HepG2 (cell line): ENCODE data around the gene PRKN. TPM values are rescaled to one million over a fixed set of nuclear protein-coding genes. Genes with fewer than 3 reads are reported as not detected.
A peak's percentile ranks its signal among the peaks of the same experiment; 100 is the strongest.

Source experiments
- ATAC-seq: fragments of 200-7000 bp; cut with Tn5 transposase; 3 replicates; pipeline ENCODE4 v1.9.1; 2020; ENCODE audit warnings: mild to moderate bottlenecking, moderate library complexity
- BruUV-seq: library from RNA; stranded (reverse); fragments of 400-500 nt; replicated peaks from 2 replicates; lab custom pipeline; 2021; lab: Mats Ljungman, UMichigan
- CTCF ChIA-PET: fragments of 300-600 bp; formaldehyde crosslinking; extraction: SDS; loops from one replicate; lab custom pipeline; 2021; ENCODE audit warnings: low total read pairs, inconsistent platforms, low intra/inter-chr PET ratio; lab: Yijun Ruan, JAX
- POLR2A ChIA-PET: fragments of 350-600 bp; sonication (Branson Sonifier 250); formaldehyde crosslinking; loops from one replicate; lab custom pipeline; 2020; ENCODE audit warnings: antibody characterized with exemption, inconsistent platforms; lab: Yijun Ruan, JAX
- DNase-seq: peaks from one replicate; pipeline ENCODE4 v3.0.0-alpha.2; 2015; ENCODE audit warnings: low spot score
- FAIRE-seq: peaks from 3 replicates; lab custom pipeline; 2011; peaks lifted over from hg19 to GRCh38; lab: Jason Lieb, UNC
- H2AFZ ChIP-seq: one replicate; pipeline ENCODE4 v1.6.1; 2011; ENCODE audit warnings: low read length, inconsistent platforms
- H3K27ac ChIP-seq: fragments of 300-600 bp; 3 replicates; pipeline ENCODE4 v1.8.0; 2011; ENCODE audit warnings: mixed run types, mild to moderate bottlenecking, mixed read lengths, low read length, inconsistent platforms; ENCODE audit not compliant: insufficient read depth; ENCODE audit errors: extremely low read length
- H3K27me3 ChIP-seq, 2 experiments: fragments of 200-600 bp in 1 of 2; 2 replicates in 1 of 2; 3 replicates in 1 of 2; pipeline versions ENCODE4 v1.6.0 to v1.8.0; 2011; ENCODE audit warnings: low read length in 2 of 2, mild to moderate bottlenecking in 2 of 2, moderate library complexity in 2 of 2, inconsistent platforms in 1 of 2; ENCODE audit not compliant: insufficient read depth in 2 of 2, control insufficient read depth in 1 of 2
- H3K36me3 ChIP-seq, 2 experiments: fragments of 200-600 bp in 1 of 2; replicated peaks in 1 of 2; 2 replicates in 1 of 2; 3 replicates in 1 of 2; pipeline versions ENCODE4 v1.5.1 to v1.8.0; 2011; ENCODE audit warnings: low read length in 2 of 2, inconsistent platforms in 1 of 2; ENCODE audit not compliant: insufficient read depth in 2 of 2, control insufficient read depth in 1 of 2
- H3K4me1 ChIP-seq: 2 replicates; pipeline ENCODE4 v1.5.1; 2012; ENCODE audit warnings: low read length, inconsistent platforms; ENCODE audit not compliant: insufficient read depth
- H3K4me2 ChIP-seq: 2 replicates; pipeline ENCODE4 v1.6.0; 2011; ENCODE audit warnings: low read depth, low read length, inconsistent platforms
- H3K4me3 ChIP-seq, 3 experiments: fragments of 200-600 bp in 1 of 3; sonication (generic), shearing (Covaris generic) in 1 of 3; replicated peaks in 1 of 3; 2 replicates each; pipeline ENCODE4 v1.5.1; 2011 to 2016; ENCODE audit warnings: low read length in 3 of 3, inconsistent platforms in 2 of 3, low read depth in 2 of 3, mild to moderate bottlenecking in 2 of 3, control low read depth in 1 of 3, mixed read lengths in 1 of 3; ENCODE audit not compliant: insufficient read depth in 1 of 3
- H3K79me2 ChIP-seq: one replicate; pipeline ENCODE4 v1.6.1; 2011; ENCODE audit warnings: low read length, inconsistent platforms; ENCODE audit not compliant: insufficient read depth
- H3K9ac ChIP-seq: 2 replicates; pipeline ENCODE4 v1.6.0; 2011; ENCODE audit warnings: mild to moderate bottlenecking, low read depth, low read length, inconsistent platforms; ENCODE audit not compliant: insufficient read depth
- H3K9me3 ChIP-seq: 2 replicates; pipeline ENCODE4 v1.5.1; 2012; ENCODE audit warnings: mild to moderate bottlenecking, low read length
- H4K20me1 ChIP-seq: 2 replicates; pipeline ENCODE4 v1.6.0; 2011; ENCODE audit warnings: inconsistent platforms, mild to moderate bottlenecking, low read length, moderate library complexity; ENCODE audit not compliant: insufficient read depth
- ATF7 ChIP-seq, 2 experiments: fragments of 450-650 bp in 1 of 2; sonication (generic) in 1 of 2; formaldehyde crosslinking in 1 of 2; IDR thresholded peaks; 2 replicates each; pipeline versions ENCODE4 v1.4.0 to v1.6.1; 2016 to 2020; ENCODE audit warnings: antibody characterized with exemption in 1 of 2, mild to moderate bottlenecking in 1 of 2, missing genetic modification reagents in 1 of 2
- CEBPB ChIP-seq: IDR thresholded peaks from 2 replicates; pipeline ENCODE4 v1.6.1; 2011; ENCODE audit warnings: low read depth, low read length, improper control_type of control experiment, borderline replicate concordance
- EEA1 ChIP-seq: sonication (generic); formaldehyde crosslinking; IDR thresholded peaks from 2 replicates; pipeline ENCODE4 v1.5.1; 2020; ENCODE audit warnings: mild to moderate bottlenecking, missing genetic modification reagents, borderline replicate concordance
- HMGXB3 ChIP-seq: sonication (generic); formaldehyde crosslinking; IDR thresholded peaks from 2 replicates; pipeline ENCODE4 v1.4.0; 2020; ENCODE audit warnings: missing genetic modification reagents, borderline replicate concordance
- NPAS2 ChIP-seq: sonication (generic); formaldehyde crosslinking; IDR thresholded peaks from 2 replicates; pipeline ENCODE4 v1.8.0; 2022; ENCODE audit warnings: mild to moderate bottlenecking, missing genetic modification reagents, borderline replicate concordance
- THAP11 ChIP-seq: IDR thresholded peaks from 2 replicates; pipeline ENCODE4 v1.6.1; 2016; ENCODE audit warnings: missing biosample characterization, missing genetic modification reagents
- ZFP82 ChIP-seq: sonication (generic); formaldehyde crosslinking; IDR thresholded peaks from 2 replicates; pipeline ENCODE4 v1.5.1; 2020; ENCODE audit warnings: mild to moderate bottlenecking, missing genetic modification reagents, borderline replicate concordance
- WGBS: methylation state at CpG from one replicate; pipeline ENCODE4 v1.1.6; 2017; ENCODE audit warnings: low lambda C conversion rate; 5-methylcytosine and 5-hydroxymethylcytosine counted together
- in situ Hi-C: cut with HindIII; loops from 2 replicates; pipeline ENCODE4 v1.10.0; 2017; ENCODE audit warnings: low pct_unique_long_range_greater_than_20kb; ENCODE audit not compliant: extremely low pct_ligation_motif_present
- intact Hi-C: fragments of 100-400 bp; cut with micrococcal nuclease; formaldehyde crosslinking; loops from one replicate; pipeline ENCODE4 v1.10.0; 2022; ENCODE audit not compliant: unreplicated experiment
- polyA plus RNA-seq, 8 experiments: library from polyadenylated mRNA; depleted of rRNA in 3 of 8; stranded (reverse) in 7 of 8; unstranded in 1 of 8; fragments of >200 nt; fragmentation: Illumina TruSeq in 4 of 8; extraction: Trizol in 4 of 8; gene quantifications; 2 replicates each; pipeline versions ENCODE4 v1.2.1 to v1.2.3, GENCODE V29; 2011 to 2016; ENCODE audit warnings: low read depth in 4 of 8, missing spikeins in 1 of 8, mixed read lengths in 1 of 8; ENCODE audit not compliant: insufficient read depth in 1 of 8
- total RNA-seq, 5 experiments: library from RNA; depleted of rRNA; stranded (reverse); fragments of >200 nt; fragmentation: Illumina TruSeq; extraction: Trizol; gene quantifications; 2 replicates each; pipeline ENCODE4 v1.2.3, GENCODE V29; 2016; ENCODE audit warnings: low read depth in 1 of 5

PRKN gene
- total and polyA plus RNA-seq, 2 of the 13 experiments (the other 11 are each of a cell fraction or from before 2014, with no cell fraction given) = 0.31 to 0.44 TPM

GRCh38 chr6:161584051-161584450, 1143.5 kb downstream of the PRKN start:
- no TSS peak for BruUV-seq
- ATAC-seq (no peak), FAIRE-seq (no peak), DNase-seq (no peak)
- Histone ChIP-seq H3K4me1 (no peaks in the 10 kb centered on the region), H3K79me2 (no peaks in the 10 kb centered on the region), H3K27me3 (no peaks in the 10 kb centered on the region; a peak in 1 of 5 replicates), H3K9me3 (no peaks in the 10 kb centered on the region), H3K36me3 (no peaks in the 10 kb centered on the region), H3K4me2 (no peak overlapping the region), H3K27ac (no peak overlapping the region), H2AFZ (no peak overlapping the region), H3K4me3 (no peak overlapping the region), H4K20me1 (no peaks in the 10 kb centered on the region), H3K9ac (no peak overlapping the region)
- intact Hi-C loops (no loop called here), in situ Hi-C loops (no loop called here)
- ChIA-PET POLR2A (no interaction called here), CTCF (no interaction called here)
- WGBS = 3% methylated on average over 1 of the region's 1 CpG
- TF ChIP-seq EEA1 (no peak), HMGXB3 (CRISPR knock-in tag) (no peak), THAP11 (CRISPR knock-in tag) (no peak), NPAS2 (no peak)

- Histone ChIP-seq H3K9ac (no peak overlapping the region), H4K20me1 (no peaks in the 10 kb centered on the region), H2AFZ (no peak overlapping the region), H3K27me3 (no peaks in the 10 kb centered on the region; a peak in 1 of 5 replicates), H3K4me3 (no peak overlapping the region), H3K27ac (no peak overlapping the region), H3K36me3 (no peaks in the 10 kb centered on the region), H3K4me1 (no peaks in the 10 kb centered on the region), H3K4me2 (no peak overlapping the region), H3K79me2 (no peaks in the 10 kb centered on the region), H3K9me3 (no peaks in the 10 kb centered on the region)
- no peak for DNase-seq
- no peak for FAIRE-seq
- ChIA-PET POLR2A (no interaction called here), CTCF (no interaction called here)
- no peak for ATAC-seq
- TF ChIP-seq CEBPB (peak; percentile 77), ZFP82 (CRISPR knock-in tag) (no peak), ATF7 (IDR thresholded peaks at IDR 0.05) (peak; percentile 44; the same call in 1 of the 2 replicates), ATF7 (CRISPR knock-in tag; IDR thresholded peaks at IDR 0.05) (no peak)
- intact Hi-C loops (no loop called here), in situ Hi-C loops (no loop called here)
- 44% methylated on average over 5 of the region's 5 CpGs for WGBS
- no TSS peak for BruUV-seq
These were observed 1144.0 kb downstream of the PRKN start for GRCh38 chr6:161583584-161583983.
